RWPE2 (cell line): ENCODE measurements around the gene RPGRIP1.

Source experiments
- ATAC-seq: fragments of 200-7000 bp; cut with Tn5 transposase; 3 replicates; pipeline ENCODE4 v1.9.1; 2021; ENCODE audit warnings: low read depth
- DNase-seq: peaks from one replicate; pipeline ENCODE4 v3.0.0-alpha.2; 2020; ENCODE audit warnings: low spot score
- H3K27ac ChIP-seq: fragments of 450-650 bp; 2 replicates; pipeline ENCODE4 v1.5.1; 2017; ENCODE audit warnings: mild to moderate bottlenecking; ENCODE audit not compliant: poor library complexity, severe bottlenecking
- H3K27me3 ChIP-seq: fragments of 250-450 bp; sonication (Bioruptor Pico); 2 replicates; pipeline ENCODE4 v1.5.1; 2021; ENCODE audit warnings: mild to moderate bottlenecking, moderate library complexity; ENCODE audit not compliant: insufficient read depth, poor library complexity, severe bottlenecking
- H3K36me3 ChIP-seq: fragments of 250-450 bp; sonication (Bioruptor Pico); 2 replicates; pipeline ENCODE4 v1.5.1; 2020; ENCODE audit warnings: low read depth, mild to moderate bottlenecking, moderate library complexity
- H3K4me1 ChIP-seq: fragments of 250-450 bp; sonication (Bioruptor Pico); 2 replicates; pipeline ENCODE4 v1.5.1; 2021; ENCODE audit warnings: mild to moderate bottlenecking, moderate library complexity; ENCODE audit not compliant: insufficient read depth, poor library complexity, severe bottlenecking
- H3K4me3 ChIP-seq: fragments of 250-450 bp; sonication (Bioruptor Pico); 2 replicates; pipeline ENCODE4 v1.5.1; 2021; ENCODE audit warnings: mild to moderate bottlenecking, moderate library complexity; ENCODE audit not compliant: severe bottlenecking
- H3K9me3 ChIP-seq: fragments of 250-450 bp; sonication (Bioruptor Pico); 2 replicates; pipeline ENCODE4 v1.5.1; 2021; ENCODE audit warnings: mild to moderate bottlenecking, moderate library complexity; ENCODE audit not compliant: severe bottlenecking
- TF ChIP-seq, protein P1 (sequence below): fragments of 450-650 bp; IDR thresholded peaks from one replicate; pipeline ENCODE4 v1.5.1; 2017; ENCODE audit warnings: mild to moderate bottlenecking, moderate library complexity; ENCODE audit not compliant: poor library complexity, severe bottlenecking

The RPGRIP1 gene

DNA sequence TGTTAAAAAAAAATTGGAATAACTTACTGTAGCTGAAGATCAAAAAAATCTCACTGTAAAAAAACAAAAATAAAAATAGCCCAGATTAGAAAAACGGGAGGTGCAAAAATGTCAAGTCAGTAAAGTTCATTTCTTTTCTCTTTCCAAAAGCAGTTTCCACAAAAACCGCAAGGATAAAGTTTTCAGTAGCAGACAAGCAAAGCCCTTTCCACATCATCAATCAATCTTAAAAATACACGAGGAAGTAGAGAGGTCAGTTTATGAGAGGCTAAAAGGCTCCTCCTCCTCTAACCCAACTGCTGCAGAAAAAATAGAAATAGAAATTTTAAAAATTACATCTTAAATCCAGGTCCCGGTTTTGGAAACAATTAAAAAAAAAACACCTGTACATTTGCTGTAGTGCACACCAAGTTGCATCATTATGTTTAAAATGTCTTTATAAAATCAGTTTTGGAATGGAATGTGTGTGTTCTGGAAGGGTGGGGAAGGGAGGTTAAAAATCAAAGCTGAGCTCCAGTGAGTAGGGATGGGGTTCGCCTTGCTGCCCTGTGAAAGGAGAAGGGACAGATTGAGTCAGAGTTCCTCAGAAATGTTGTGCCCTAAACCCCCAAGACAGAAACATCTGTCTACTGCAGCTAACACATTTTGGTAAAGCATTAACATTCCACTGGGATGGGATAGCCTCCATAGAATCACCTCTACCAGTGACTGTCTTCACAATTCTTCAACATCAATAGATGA lies 16.4 kb upstream of the RPGRIP1 start:
- ATAC-seq (peak; percentile 8; the same call in 1 of the 3 replicates), DNase-seq (no peak)
- TF ChIP-seq, protein P1, sequence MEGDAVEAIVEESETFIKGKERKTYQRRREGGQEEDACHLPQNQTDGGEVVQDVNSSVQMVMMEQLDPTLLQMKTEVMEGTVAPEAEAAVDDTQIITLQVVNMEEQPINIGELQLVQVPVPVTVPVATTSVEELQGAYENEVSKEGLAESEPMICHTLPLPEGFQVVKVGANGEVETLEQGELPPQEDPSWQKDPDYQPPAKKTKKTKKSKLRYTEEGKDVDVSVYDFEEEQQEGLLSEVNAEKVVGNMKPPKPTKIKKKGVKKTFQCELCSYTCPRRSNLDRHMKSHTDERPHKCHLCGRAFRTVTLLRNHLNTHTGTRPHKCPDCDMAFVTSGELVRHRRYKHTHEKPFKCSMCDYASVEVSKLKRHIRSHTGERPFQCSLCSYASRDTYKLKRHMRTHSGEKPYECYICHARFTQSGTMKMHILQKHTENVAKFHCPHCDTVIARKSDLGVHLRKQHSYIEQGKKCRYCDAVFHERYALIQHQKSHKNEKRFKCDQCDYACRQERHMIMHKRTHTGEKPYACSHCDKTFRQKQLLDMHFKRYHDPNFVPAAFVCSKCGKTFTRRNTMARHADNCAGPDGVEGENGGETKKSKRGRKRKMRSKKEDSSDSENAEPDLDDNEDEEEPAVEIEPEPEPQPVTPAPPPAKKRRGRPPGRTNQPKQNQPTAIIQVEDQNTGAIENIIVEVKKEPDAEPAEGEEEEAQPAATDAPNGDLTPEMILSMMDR, result no peak
- peaks cover 60% of the 10 kb centered on the region for H3K4me1 ChIP-seq
- H3K27ac ChIP-seq, result peak overlapping the region; percentile 68
- no peaks in the 10 kb centered on the region for H3K27me3 ChIP-seq
- peaks cover 100% of the 10 kb centered on the region for H3K36me3 ChIP-seq
- H3K4me3 ChIP-seq, result no peak overlapping the region
- H3K9me3 ChIP-seq, result no peaks in the 10 kb centered on the region

DNA sequence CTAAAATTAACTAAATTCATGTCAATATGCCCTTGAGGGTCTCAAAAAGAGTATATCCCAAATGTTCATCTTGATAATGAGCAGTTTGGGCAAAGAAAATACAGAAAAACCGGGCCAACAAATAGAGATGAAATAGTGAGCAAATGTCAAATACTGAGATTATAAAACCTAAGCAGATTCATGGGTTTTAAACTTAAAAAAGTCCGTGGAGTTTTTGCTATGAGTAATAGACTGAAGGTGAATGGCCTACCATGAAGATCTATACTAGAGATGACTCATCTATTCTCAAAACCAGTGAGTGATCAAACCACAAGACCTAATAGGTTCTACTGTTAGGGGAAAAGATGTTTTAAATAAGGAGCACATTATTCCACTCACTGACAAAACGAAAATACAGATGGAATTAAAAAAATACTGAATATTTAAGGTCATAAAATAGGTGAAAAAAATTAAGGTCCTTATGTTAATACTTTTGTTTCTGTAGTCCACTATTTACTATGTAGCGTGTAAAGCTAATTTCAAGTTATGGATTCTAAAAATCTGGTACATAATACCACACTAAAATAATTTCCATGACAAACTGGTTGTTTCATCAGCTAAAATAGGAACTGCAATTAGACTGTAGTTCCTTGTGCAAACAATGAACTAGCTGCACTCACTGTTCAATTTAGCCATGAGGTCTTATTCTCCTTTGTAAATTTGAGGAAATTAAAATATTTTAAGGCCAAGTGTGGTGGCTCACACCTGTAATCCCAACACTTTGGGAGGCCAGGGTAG lies 15.7 kb upstream of the RPGRIP1 start:
- Histone ChIP-seq H3K4me3 (no peak overlapping the region), H3K4me1 (peaks cover 54% of the 10 kb centered on the region), H3K27ac (peak overlapping the region; percentile 68), H3K9me3 (no peaks in the 10 kb centered on the region), H3K27me3 (no peaks in the 10 kb centered on the region), H3K36me3 (peaks cover 98% of the 10 kb centered on the region)
- TF ChIP-seq, protein P1, result no peak
- ATAC-seq, result peak; percentile 93
- no peak for DNase-seq

DNA sequence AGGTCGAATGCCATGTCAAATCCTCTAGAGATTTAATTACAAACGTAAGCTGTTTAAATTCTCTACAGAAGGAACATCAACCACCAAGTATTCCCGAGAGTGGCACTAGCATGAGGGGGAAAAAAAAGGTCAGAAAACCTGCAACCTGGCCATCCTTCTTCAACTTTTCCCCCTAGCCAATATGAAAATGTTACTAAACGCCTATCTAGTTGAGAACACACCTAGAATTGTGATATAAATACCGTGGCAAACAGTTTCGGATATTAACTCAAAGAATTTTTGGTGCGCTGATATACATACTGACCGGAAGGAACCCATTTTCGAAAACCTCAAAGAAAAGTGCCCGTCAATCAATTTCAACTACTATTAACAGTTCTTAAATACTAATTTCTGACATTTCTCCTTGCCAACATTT lies 12.4 kb upstream of the RPGRIP1 start:
- peaks cover 47% of the 10 kb centered on the region for H3K4me1 ChIP-seq
- no peaks in the 10 kb centered on the region for H3K27me3 ChIP-seq

DNA sequence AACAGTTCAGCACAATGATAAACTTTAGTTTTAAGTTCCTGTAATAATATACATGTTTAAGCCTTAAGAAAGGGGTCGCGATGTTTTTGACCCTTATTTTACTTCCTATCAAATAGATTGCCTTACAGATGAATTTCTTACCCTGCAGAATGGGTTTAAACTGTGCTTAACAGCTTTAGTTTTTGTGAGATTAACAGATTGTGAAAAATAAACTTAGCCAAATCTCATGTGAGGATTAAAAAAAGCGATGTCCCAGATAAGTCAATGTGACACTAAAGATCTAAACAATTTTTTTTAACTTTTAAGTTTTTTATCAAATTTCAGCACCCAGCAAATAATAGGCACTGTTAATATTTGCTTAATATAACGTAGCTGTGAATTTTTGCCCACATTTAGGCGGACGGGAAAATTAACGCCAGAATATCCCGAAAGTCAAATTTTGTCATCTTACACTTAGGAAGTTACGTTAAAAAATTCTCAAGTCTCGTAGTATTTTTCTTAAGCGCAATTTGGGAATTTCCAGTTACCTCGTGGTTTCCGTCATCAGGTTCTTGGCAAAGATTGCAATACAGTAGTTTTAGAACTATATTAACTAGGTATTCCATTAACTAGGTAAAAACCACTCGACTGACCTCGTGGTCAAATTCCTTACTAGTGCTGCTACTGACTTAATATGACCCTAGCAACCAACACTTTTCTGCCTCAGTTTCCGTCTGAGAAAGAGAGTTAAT lies 11.8 kb upstream of the RPGRIP1 start:
- no peak for ATAC-seq
- H3K4me3 ChIP-seq, result peak overlapping the region; percentile 75
- H3K27ac ChIP-seq, result peak overlapping the region; percentile 68
- TF ChIP-seq, protein P1, result no peak
- no peaks in the 10 kb centered on the region for H3K27me3 ChIP-seq
- no peaks in the 10 kb centered on the region for H3K9me3 ChIP-seq
- H3K4me1 ChIP-seq, result peaks cover 40% of the 10 kb centered on the region
- peaks cover 60% of the 10 kb centered on the region for H3K36me3 ChIP-seq
- DNase-seq, result no peak

More for the DNA sequence above, 12.4 kb upstream of the RPGRIP1 start:
- peak overlapping the region; percentile 75 for H3K4me3 ChIP-seq
- DNase-seq, result no peak
- H3K9me3 ChIP-seq, result no peaks in the 10 kb centered on the region
- no peak for ATAC-seq
- TF ChIP-seq, protein P1, result no peak
- peak overlapping the region; percentile 68 for H3K27ac ChIP-seq
- peaks cover 66% of the 10 kb centered on the region for H3K36me3 ChIP-seq
